Muscle of arm (tissue), 12 donors: Measurements from ENCODE around the gene DIAPH1. TPM values are rescaled to one million over a fixed set of nuclear protein-coding genes. Genes with fewer than 3 reads are reported as not detected.
"Not testable (repeated sequence)": the region's sequence is repeated elsewhere in the genome, so short reads cannot be mapped to it uniquely, and the experiment has no call there.

Experiments used
- DNase-seq: peaks from one replicate; pipeline ENCODE4 v3.0.0-alpha.2; 2013
- polyA plus RNA-seq, 12 donors: library from polyadenylated mRNA; unstranded; fragments of 120-200 nt; gene quantifications; one replicate each; pipeline ENCODE4 v1.2.1, GENCODE V29; 2013; ENCODE audit not compliant: insufficient read length in 12 of 12

DIAPH1 gene
- polyA plus RNA-seq, 12 donors = 19.9 to 47.9 (median 22.4) TPM; not detected in 1

DNA sequence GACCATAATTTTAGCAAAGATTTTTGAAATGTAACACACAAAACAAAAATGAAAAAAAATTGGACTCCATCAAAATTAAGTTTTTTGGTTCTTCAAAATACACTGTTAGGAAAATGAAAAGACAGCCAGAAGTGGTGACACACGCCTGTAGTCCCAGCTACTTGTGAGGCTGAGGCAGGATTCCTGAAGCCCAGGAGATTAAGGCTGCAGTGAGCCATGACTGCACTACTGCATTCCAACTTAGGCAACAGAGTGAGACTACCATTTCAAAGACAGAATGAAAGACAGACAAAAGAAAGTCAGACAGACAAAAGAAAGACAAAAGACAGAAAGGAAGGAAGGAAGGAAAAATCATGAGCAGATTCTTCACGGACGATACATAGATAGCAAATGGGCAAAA, 7.5 kb downstream of the DIAPH1 start:
- no peak for DNase-seq

DNA sequence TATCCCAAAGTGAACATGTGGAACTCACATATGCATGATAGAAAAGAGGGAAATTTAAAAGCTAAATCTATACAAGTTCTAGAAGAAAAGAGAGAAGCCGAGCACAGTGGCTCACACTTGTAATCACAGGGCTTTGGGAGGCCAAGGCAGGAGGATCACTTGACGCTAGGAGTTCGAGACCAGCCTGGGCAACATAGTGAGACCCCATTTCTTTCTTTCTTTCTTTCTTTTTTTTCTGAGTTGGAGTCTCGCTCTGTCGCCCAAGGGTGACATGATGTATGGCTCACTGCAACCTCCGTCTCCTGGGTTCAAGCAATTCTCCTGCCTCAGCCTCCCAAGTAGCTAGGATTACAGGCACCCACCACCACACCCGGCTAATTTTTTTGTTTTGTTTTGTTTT, 8.9 kb downstream of the DIAPH1 start:
- not testable (repeated sequence) for DNase-seq

DNA sequence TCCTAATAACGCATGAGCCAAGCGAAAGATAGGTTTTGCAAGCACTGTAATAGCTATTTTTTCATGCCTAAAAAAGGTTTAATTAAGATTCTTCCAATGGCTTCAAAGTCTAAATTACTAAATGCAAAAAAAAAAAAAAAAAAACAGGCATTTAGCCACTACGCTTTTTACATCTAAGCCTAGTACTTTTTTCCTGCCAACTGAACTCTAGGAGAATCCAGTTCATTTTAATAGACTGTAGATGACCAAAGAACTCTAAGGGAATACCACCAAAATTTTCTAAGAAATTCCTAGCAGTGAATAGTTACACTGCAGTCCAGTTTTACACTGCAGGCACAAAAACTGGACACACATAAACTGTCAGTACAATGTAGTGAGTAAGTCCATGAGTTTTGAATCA, 9.8 kb downstream of the DIAPH1 start:
- DNase-seq = no peak

DNA sequence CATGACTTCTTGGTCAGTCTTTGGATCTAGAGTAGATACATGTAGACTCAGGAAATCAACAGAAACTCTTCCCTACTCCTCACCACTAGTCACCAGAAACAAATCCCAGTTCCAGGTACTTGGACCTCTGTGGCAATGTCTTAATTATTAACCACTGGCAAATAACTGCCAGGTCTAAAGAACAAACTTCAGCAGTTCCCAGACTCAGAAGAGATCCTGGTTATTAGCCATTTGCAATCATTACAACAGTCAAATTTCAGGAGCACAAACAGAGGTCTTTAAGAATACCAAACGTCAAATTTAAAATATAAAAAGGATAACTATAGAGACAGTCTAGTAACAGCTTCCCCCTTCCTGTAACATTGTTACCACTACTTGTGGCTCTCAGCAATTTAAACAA, 10.2 kb downstream of the DIAPH1 start:
- no peak for DNase-seq

DNA sequence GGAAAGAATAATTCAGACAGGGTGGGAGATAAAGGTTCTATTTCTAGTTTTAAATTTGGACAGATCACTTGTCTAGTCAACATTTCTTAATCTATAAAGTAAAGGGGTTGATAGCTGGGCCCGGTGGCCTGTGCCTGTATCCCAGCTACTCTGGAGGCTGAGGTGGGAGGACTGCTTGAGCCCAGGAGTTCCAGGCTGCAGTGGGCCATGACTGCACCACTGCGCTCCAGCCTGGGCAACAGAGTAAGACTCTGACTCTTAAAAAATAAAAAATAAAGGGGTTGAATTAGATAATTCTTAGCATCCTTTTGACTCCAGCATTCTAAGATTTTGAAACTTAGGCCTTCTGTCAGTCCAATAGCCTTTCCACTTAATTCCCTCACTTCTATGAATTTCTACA, 10.8 kb downstream of the DIAPH1 start:
- DNase-seq = no peak

DNA sequence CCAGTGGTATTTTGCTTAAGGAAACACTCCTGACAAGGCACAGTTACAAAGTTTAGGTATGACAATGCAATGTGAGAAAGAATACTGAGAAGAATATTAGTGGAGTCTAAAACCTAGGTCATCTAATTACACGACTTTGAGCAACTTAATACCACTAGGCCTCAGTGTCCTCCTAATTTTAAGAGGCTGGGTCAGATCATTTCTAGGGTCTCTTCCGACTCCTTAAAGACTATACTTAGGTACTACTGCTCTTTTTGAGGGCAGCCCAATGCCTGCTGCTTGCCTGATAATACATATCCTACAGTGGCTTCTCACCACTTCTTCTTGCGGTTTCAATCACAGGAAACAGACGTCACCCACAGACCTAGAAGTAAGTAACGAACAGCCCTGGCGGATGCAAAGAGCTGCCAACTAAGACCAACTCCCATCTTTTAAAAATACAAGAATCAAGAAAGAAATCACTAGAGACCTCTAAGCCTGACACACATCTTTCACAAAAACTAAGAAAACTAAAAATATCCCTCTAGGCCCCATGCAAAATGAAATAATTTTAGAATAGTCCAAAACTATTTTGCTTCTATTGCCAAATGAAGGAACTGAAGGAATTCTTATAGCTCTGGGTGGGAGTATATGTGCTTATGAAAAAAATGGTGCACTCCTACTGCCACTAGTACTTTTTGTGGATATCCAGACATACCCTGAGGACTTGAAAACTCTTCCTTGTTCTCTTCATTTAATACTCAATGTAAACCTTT, 13.1 kb downstream of the DIAPH1 start:
- DNase-seq = no peak

DNA sequence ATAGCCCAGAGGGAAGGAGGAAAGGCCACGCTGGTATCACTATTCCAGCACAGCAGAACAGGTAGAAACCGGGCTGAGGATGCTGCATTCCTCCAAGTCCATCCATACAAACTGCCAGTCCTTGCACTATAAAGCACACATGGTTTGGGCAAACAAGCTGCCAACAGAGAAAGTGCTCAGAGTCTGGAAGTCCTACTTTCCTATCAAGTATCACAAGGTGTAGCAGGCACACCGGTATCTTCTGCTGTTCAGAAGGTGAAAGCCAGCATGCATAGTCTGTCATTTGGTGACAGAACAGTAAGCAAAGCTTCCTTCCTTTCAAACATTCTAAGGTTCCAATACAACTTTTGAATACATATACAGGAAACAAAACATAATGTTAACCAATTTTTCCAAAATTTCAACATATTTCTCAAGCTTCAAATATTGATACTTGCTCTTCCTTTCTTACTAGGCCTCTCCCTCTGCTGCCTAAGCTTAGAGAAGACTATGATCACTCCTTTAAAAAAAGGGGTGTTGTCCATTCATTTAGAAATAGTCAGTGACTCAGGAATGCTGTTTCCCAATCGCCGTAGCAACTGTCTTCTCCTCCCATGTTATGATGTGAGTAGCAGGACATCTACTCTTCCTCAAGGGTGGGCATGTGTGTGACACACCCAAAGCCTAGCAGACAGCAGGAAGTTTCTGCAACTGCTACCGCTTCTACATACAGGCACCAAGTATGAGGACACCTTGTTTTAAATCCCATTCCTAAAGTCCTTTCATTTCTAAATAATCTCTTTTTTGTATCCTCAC, 14.7 kb downstream of the DIAPH1 start:
- peak; percentile 55 for DNase-seq

DNA sequence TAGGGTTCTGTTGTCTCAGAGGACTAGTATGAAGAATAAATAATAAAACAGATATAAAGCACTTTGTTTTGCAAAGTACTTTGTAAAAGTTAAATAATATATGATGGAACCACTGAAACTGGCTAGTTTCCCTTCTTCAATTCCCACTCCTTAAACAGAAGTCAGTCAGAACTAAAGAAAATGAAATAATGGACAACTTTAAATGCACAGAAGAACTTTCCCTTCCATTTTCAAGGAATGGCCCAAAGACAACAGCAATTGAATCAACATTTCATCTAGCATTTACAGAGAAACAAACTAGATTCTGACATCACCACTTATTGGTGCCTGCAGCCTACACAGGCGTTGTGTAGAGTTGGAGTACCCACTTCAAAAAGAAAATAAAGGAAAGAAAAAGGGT, 16.2 kb downstream of the DIAPH1 start:
- no peak for DNase-seq

DNA sequence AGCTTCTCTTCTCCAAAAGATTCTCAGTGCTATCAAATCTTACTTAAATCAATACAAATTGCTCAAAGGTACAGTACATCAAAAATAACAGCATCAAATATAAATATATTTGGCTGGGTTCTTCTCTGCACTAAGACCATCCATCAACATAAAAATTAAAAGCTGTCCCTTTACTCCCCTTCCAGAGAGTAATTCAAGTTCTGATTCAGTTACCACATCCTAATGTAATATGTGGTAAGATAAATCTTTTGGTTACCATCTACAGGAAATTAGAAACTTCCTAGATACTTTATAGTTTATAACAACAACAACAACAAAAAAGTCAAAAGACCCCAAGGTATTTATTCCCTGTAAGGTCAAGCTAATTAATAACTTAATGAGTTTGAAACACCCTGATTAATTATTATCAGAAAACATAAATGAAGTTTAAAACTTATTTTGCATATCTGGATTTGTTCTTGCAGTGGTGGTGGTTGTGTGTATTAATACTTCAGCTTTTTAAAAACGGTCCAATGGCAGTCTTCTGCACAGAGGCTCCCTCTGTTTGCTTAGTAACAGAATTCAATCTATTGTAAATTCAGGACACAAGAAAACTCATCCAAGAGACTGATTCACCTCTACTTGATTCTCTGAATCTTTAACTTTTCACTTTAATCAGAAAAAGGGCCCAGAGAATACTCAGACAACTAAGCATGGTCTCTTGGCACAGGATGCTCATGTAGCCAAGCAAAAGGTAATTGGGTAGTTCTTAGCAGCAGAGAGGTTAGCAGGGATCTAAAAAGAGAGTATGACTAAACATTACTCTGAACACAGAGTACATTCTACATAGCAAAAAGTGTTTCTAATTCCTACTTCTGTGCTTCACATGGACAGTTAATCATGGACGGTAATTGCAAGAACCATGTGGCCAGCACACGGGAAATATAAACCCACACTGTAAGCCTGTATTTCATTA, 20.1 kb downstream of the DIAPH1 start:
- no peak for DNase-seq

DNA sequence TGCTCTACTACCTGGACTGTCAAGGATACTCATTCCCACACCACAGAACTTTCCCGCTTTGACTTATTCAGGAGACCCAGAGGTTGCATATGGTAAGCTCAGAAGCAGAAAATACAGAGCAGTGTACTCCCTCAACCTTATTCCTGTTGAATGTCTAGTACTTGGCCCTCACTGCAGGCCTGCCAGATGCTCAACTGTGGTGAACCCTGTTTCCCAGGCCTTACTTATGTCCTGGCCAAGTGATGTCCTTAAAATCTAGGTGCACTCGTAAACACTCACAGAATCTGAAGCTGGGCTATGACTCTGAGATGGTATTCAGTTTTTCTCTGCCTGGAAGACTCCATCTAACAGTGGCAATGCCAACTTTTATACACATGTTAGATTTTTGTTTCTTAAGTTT, 21.0 kb downstream of the DIAPH1 start:
- no peak for DNase-seq

DNA sequence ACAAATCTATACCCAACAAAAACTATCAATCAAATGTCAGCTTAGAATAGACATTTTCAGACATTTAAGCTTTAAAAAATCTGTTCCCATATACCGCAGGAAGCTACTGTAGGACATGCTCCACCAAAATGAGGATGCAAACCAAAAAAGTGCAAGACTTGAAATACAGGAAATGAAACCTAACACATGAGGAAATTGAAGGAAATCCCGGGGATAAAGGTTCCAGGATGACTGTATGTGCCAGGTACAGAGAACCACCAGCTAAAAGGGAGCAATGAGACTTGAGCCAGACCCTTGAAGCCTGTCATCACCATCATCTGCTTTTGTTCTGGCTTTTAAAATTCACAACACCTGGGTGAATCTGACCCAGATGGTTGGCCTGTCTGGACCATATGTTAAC, 21.4 kb downstream of the DIAPH1 start:
- DNase-seq = no peak

DNA sequence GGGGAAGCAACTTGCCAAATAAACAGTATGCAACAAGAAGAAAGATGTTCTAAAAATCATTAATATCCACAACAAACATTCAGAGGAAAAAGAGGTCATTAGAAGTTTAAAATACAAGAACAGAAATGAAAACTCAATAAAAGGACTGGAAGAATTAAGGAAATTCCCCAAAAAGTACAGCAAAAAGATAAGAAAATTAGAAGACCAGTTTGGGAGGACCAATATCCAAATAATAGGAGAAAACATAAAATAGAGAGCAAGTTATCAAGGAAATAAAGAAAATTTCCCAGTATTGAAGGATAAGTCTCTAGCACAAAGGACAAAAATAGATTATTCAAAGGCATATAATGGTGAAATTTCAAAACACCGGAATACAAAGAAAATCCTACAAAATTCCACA, 21.9 kb downstream of the DIAPH1 start:
- no peak for DNase-seq

DNA sequence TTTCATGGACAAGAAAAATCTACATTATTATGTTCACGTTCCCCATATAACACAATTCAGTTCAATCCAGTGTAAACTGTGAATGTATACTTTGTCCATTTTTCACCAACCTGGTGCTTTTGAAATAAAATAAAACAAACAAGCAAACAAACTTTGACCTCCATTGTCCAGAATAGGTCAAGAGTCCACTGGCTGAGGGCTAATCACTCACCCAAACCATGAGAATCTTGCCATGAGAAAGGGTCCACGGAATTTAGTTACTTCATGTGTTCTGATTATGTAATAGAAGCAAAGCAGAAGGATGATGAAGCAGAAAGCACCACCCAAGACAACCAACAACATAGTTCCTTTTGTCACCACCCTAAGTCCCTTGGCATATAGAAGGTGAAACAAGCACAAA, 28.7 kb downstream of the DIAPH1 start:
- no peak for DNase-seq

DNA sequence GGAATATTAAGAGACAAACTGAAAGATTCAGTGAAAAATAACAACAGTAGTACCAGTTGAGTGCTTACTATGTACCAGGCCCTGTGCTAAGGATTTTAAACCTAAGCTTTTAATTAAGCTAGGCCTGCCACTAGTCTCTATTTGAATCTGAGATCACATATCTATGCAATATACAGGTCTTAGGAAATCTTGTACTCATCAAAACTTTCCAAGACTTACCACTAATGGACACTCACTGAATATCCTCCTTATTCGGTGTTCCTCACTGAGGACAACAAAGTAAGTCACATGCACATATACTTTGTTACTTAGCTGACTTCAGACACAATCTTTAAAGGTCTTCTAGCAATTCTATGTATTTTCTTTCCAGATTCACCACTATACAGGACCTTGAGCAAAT, 32.6 kb downstream of the DIAPH1 start:
- DNase-seq = no peak

DNA sequence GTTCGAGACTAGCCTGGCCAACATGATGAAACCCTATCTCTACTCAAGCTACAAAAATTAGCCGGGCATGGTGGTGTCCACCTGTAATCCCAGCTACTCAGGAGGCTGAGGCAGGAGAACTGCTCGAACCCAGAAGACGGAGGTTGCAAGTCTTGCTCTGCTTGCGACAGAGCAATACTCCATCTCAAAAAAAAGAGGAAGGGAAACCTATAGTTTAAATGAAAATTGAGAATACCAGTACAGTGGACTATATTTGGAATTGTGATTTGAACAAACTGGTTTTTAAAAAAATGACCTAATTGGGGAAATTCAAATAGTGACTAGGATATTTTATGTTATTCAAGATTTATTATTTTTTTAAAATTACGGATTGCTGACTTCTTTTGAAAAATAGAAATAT, 33.2 kb downstream of the DIAPH1 start:
- no peak for DNase-seq

DNA sequence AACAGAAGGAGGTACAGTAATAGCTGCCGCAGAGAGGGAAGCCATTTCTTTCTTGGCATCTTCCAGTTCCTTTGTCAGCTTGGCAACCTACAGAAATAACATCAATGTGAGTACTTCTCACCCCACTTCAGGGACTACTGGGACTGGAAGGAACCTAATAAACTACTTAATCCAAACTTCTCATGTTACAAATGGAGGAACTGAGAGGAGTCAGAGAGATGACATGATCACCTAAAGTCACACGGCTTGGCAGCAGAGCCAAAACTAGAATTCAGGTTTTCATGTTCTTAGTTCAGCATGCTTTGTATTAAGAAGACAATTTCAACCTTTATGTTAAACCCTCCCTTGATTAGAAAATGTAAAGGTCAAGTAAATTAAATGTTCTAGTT, 44.7 kb downstream of the DIAPH1 start:
- DNase-seq = no peak

DNA sequence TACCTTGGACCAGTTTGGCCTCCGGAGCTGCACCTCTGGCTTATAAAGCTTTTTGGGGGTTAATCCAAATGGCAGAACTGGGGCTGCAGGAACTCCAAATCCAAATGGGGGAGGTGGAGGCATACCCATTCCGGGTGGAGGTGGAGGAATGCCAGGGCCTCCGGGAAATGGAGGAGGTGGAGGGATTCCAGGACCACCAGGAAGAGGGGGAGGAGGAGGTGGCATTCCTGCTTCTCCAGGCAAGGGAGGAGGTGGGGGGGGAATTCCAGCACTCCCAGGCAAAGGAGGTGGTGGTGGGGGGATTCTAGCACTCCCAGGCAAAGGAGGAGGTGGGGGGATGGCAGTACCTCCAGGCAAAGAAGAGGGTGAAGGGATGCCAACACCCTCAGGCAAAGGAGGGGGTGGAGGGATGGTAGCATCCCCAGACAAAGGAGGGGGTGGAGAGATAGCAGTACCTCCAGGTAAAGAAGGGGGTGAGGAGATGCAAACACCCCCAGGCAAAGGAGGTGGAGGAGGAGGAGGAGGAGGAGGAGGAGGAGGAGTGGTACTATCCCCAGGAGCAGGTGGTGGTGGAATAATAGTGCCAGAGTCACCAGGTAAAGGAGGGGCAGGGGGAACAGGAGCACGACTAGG, 45.2 kb downstream of the DIAPH1 start:
- no peak for DNase-seq

DNA sequence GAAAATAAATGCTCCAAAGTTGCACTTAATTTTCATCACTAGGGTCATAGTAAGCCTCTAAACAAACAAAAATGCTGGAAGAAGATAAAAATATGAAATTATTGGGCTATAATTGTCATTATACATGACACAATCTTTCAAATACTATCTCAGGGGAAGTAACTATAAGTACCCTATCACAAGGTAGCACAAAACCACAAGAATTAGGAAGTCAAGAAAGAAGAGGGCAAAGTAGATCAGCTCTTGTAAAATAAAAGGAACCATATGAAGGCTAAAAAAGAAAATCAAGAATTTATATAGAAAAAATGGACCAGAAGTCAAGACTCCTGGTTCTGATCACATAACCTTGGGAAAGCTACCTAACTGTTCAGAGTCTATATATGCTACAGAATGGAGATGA, 48.1 kb downstream of the DIAPH1 start:
- no peak for DNase-seq

DNA sequence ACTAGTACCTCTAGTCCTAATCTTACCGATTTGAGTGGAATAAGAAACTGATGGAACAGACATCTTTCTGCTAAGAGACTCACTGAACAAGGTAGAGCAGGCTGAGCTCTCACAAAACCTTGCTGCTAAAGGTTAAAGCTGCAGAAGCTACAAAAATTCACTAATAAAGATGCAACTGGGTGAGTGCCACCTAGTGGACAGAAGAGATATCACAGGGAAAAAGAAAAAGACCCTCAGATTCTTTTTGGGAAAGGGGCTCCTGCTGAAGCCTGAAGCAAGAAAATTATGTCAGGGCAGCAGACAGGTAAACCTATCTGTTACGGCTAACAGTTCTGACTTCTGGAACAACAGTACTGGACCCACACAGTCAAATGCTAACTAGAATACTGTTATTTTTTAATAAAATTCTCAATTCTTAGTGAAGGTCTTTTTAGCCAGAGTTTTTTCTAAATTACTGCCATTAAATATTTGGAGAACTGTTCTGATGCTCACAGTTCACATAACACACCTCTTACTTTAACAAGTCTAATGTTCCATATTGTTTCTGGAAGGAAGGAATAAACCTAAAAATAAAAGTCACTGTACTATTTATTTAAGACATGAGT, 51.2 kb downstream of the DIAPH1 start:
- no peak for DNase-seq

DNA sequence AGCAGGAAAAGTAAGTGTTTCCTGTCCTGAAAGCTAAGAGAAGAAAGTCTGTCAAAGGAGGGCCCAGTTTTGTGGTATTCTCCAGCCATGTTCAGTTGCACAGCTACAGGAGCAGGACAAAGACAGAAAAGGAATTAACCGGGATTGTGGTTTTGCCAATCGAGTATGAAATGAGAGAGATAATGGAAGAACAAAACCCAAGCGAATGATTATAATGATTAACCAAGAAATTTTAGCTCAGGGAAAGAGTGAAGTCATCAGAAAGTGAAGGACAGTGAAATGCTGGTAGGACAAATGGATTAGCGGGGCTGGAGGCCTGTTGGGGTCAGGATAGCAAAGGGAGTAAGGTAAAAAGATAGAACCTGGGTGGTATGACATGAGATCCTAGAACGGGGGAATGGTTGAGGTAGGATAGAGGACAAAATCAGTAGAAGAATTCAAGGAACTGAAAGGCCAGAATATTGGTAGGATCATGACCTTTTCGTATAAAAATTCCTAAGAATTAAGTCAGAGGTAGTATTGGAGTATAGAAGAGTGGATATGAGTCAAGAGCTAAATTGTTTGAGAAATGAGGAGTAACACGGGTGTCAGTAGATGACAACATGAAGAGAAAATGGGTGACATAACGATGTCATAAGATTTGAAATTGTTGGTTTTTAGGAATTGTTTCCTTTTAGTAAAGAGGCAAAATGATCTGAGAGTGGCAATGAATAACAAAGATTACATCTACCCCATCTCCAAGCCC, 52.8 kb downstream of the DIAPH1 start:
- DNase-seq = no peak
